ENCODE measurements around the gene COL25A1. TPM values are rescaled to one million over a fixed set of nuclear protein-coding genes. Genes with fewer than 3 reads are reported as not detected.

COL25A1 gene
- total RNA-seq, 1 donor from 2014 or later: 10.4 TPM

GRCh38 chr4:108887034-108887433, 415.4 kb downstream of the COL25A1 start:
- Histone ChIP-seq H3K4me3 (ENCODE audit: insufficient read depth, low read depth, low read length) (no peak overlapping the region), H3K4me2 (ENCODE audit: low read length) (no peak overlapping the region), H3K9ac (ENCODE audit: low read length) (no peak overlapping the region), H3K9me3 (ENCODE audit: insufficient read depth, low read depth, low read length) (no peaks in the 10 kb centered on the region), H3K27ac (ENCODE audit: low read depth, low read length) (no peak overlapping the region), H3K79me2 (ENCODE audit: insufficient read depth, low read length) (no peaks in the 10 kb centered on the region), H3K36me3 (ENCODE audit: insufficient read depth, low read length) (no peaks in the 10 kb centered on the region), H2AFZ (ENCODE audit: low read depth, low read length) (no peak overlapping the region), H3K4me1 (ENCODE audit: insufficient read depth, low read length) (peaks cover 34% of the 10 kb centered on the region), H3K27me3 (ENCODE audit: insufficient read depth, low read length) (no peaks in the 10 kb centered on the region), H4K20me1 (ENCODE audit: insufficient read depth, low read length) (no peaks in the 10 kb centered on the region)
- DNase-seq (ENCODE audit: low read depth) (no peak), FAIRE-seq (no peak)
- no peaks in the 10 kb centered on the region for H3K36me3 Mint-ChIP-seq (ENCODE audit: low read depth, unreplicated experiment)
- peaks cover 64% of the 10 kb centered on the region for H3K4me1 Mint-ChIP-seq (ENCODE audit: low read depth, unreplicated experiment)
- H3K4me3 Mint-ChIP-seq (ENCODE audit: unreplicated experiment): no peak overlapping the region
- TF ChIP-seq EZH2 (IDR thresholded peaks at IDR 0.05; ENCODE audit: insufficient read depth, low read length): no peak
- TF ChIP-seq CTCF (IDR thresholded peaks at IDR 0.05; ENCODE audit: insufficient read depth, low read depth, low read length): no peak
- H3K9me3 Mint-ChIP-seq (ENCODE audit: unreplicated experiment): no peaks in the 10 kb centered on the region
- H3K27me3 Mint-ChIP-seq (ENCODE audit: low read depth, unreplicated experiment): no peaks in the 10 kb centered on the region
- peak overlapping the region; percentile 51 for H3K27ac Mint-ChIP-seq (ENCODE audit: unreplicated experiment)

- Histone ChIP-seq H3K9me3 (ENCODE audit: insufficient read depth, low read depth, low read length) (no peaks in the 10 kb centered on the region), H3K27me3 (ENCODE audit: insufficient read depth, low read length) (no peaks in the 10 kb centered on the region), H3K4me2 (ENCODE audit: low read length) (peak overlapping the region; percentile 39), H3K9ac (ENCODE audit: low read length) (peak overlapping the region; percentile 40), H3K36me3 (ENCODE audit: insufficient read depth, low read length) (no peaks in the 10 kb centered on the region), H3K27ac (ENCODE audit: low read depth, low read length) (peak overlapping the region; percentile 73), H4K20me1 (ENCODE audit: insufficient read depth, low read length) (no peaks in the 10 kb centered on the region), H3K79me2 (ENCODE audit: insufficient read depth, low read length) (no peaks in the 10 kb centered on the region), H3K4me1 (ENCODE audit: insufficient read depth, low read length) (peaks cover 52% of the 10 kb centered on the region), H2AFZ (ENCODE audit: low read depth, low read length) (no peak overlapping the region), H3K4me3 (ENCODE audit: insufficient read depth, low read depth, low read length) (no peak overlapping the region)
- Mint-ChIP-seq H3K4me3 (ENCODE audit: unreplicated experiment) (no peak overlapping the region), H3K9me3 (ENCODE audit: unreplicated experiment) (no peaks in the 10 kb centered on the region), H3K27ac (ENCODE audit: unreplicated experiment) (peak overlapping the region; percentile 82), H3K4me1 (ENCODE audit: low read depth, unreplicated experiment) (peaks cover 75% of the 10 kb centered on the region), H3K27me3 (ENCODE audit: low read depth, unreplicated experiment) (no peaks in the 10 kb centered on the region), H3K36me3 (ENCODE audit: low read depth, unreplicated experiment) (no peaks in the 10 kb centered on the region)
- no peak for TF ChIP-seq EZH2 (IDR thresholded peaks at IDR 0.05; ENCODE audit: insufficient read depth, low read length)
- TF ChIP-seq CTCF (IDR thresholded peaks at IDR 0.05; ENCODE audit: insufficient read depth, low read depth, low read length): no peak
- FAIRE-seq (peak; percentile 76), DNase-seq (ENCODE audit: low read depth) (peak; percentile 86)
Observed at GRCh38 chr4:108885211-108885610, 417.2 kb downstream of the COL25A1 start.

- peak overlapping the region; percentile 73 for H3K27ac ChIP-seq (ENCODE audit: low read depth, low read length)
- H3K9ac ChIP-seq (ENCODE audit: low read length): peak overlapping the region; percentile 40
- H2AFZ ChIP-seq (ENCODE audit: low read depth, low read length): no peak overlapping the region
Observed at GRCh38 chr4:108884596-108884995, 417.9 kb downstream of the COL25A1 start.

More at GRCh38 chr4:108884596-108884995, 417.9 kb downstream of the COL25A1 start:
- Mint-ChIP-seq H3K4me3 (ENCODE audit: unreplicated experiment) (no peak overlapping the region), H3K27me3 (ENCODE audit: low read depth, unreplicated experiment) (no peaks in the 10 kb centered on the region), H3K4me1 (ENCODE audit: low read depth, unreplicated experiment) (peaks cover 73% of the 10 kb centered on the region), H3K36me3 (ENCODE audit: low read depth, unreplicated experiment) (no peaks in the 10 kb centered on the region), H3K9me3 (ENCODE audit: unreplicated experiment) (no peaks in the 10 kb centered on the region), H3K27ac (ENCODE audit: unreplicated experiment) (peak overlapping the region; percentile 82)
- H3K4me1 ChIP-seq (ENCODE audit: insufficient read depth, low read length): peaks cover 50% of the 10 kb centered on the region
- no peaks in the 10 kb centered on the region for H3K27me3 ChIP-seq (ENCODE audit: insufficient read depth, low read length)
- no peaks in the 10 kb centered on the region for H4K20me1 ChIP-seq (ENCODE audit: insufficient read depth, low read length)
- peak overlapping the region; percentile 39 for H3K4me2 ChIP-seq (ENCODE audit: low read length)
- H3K4me3 ChIP-seq (ENCODE audit: insufficient read depth, low read depth, low read length): no peak overlapping the region
- no peaks in the 10 kb centered on the region for H3K9me3 ChIP-seq (ENCODE audit: insufficient read depth, low read depth, low read length)
- TF ChIP-seq CTCF (IDR thresholded peaks at IDR 0.05; ENCODE audit: insufficient read depth, low read depth, low read length) (no peak), EZH2 (IDR thresholded peaks at IDR 0.05; ENCODE audit: insufficient read depth, low read length) (no peak)
- FAIRE-seq: peak; percentile 62
- peak; percentile 52 for DNase-seq (ENCODE audit: low read depth)
- H3K79me2 ChIP-seq (ENCODE audit: insufficient read depth, low read length): no peaks in the 10 kb centered on the region
- H3K36me3 ChIP-seq (ENCODE audit: insufficient read depth, low read length): no peaks in the 10 kb centered on the region

Measured in astrocyte (in vitro differentiated cells and primary cell).